Peyer's patch (tissue), 4 donors: ENCODE results near the gene BAZ1A.

ENCODE experiments used
- CTCF ChIP-seq, 6 experiments: fragments of 450-650 bp in 4 of 6; fragments of 200-600 bp in 2 of 6; sonication (generic) in 1 of 6; IDR thresholded peaks; one replicate each; pipeline ENCODE4 v1.5.1; 2017 to 2019; ENCODE audit warnings: antibody characterized with exemption in 6 of 6, mild to moderate bottlenecking in 3 of 6, moderate library complexity in 1 of 6
- POLR2A ChIP-seq, 2 donors: fragments of 450-650 bp; IDR thresholded peaks; one replicate each; pipeline ENCODE4 v1.5.1; 2017; ENCODE audit warnings: antibody characterized with exemption in 2 of 2, mild to moderate bottlenecking in 2 of 2, moderate library complexity in 2 of 2

DNA sequence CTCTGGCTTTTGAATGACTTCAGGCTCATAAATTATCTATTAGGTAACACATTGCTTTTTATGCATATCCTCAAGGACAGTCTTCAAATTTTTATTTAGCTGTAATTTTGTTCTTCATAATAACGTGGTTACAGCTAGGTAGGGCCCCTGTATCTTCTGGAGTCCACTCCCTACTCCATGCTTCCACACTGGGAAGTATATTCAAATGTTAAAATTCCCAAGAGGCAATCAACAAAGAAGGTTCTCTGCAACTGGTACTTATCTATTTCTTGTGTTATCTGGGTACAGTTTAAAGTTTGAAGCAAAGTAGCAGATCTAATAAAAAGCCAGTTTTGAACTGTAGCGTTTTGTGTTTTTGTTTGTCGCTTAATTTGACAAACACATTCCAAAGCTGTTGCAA is 20.1 kb upstream of the BAZ1A start:
- TF ChIP-seq CTCF (IDR thresholded peaks at IDR 0.05) (no peak), POLR2A (IDR thresholded peaks at IDR 0.05) (no peak)
